ENCODE results near the gene SLC29A1. TPM values are rescaled to one million over a fixed set of nuclear protein-coding genes. Genes with fewer than 3 reads are reported as not detected.

SLC29A1 gene
- total and polyA plus RNA-seq, 4 donors = 19.1 to 42.7 (median 26.4) TPM

- ATAC-seq (ENCODE audit: insufficient read depth, low FRiP score) (no peak), DNase-seq (no peak)
- Histone ChIP-seq H3K36me3 (ENCODE audit: control insufficient read depth in 4 of 4, insufficient read depth in 4 of 4, low read length in 4 of 4) (peaks cover 10 to 21% (median 20%) of the 10 kb centered on the region in 4 donors), H3K27ac (ENCODE audit: low read depth in 1 of 2, low read length in 1 of 2) (peak overlapping the region; percentile 94 to 96), H3K27me3 (ENCODE audit: control insufficient read depth in 3 of 3, insufficient read depth in 3 of 3, low read length in 2 of 3) (no peaks in the 10 kb centered on the region), H3K4me3 (no peak overlapping the region), H3K9me3 (ENCODE audit: control insufficient read depth in 4 of 4, insufficient read depth in 3 of 4, low read length in 3 of 4) (no peaks in the 10 kb centered on the region), H3K9ac (ENCODE audit: insufficient read depth in 1 of 2, low read length in 2 of 2) (no peak overlapping the region), H3K4me1 (ENCODE audit: control insufficient read depth in 5 of 5, insufficient read depth in 5 of 5, low read length in 5 of 5) (peaks cover 7 to 22% (median 11%) of the 10 kb centered on the region in 5 donors)
- TF ChIP-seq CTCF (IDR thresholded peaks at IDR 0.05; ENCODE audit: control extremely low read depth, extremely low read depth) = no peak
- 76 to 87% methylated on average over 12 of the region's 12 CpGs for WGBS, 2 donors
Measured at GRCh38 chr6:44245391-44245911, 22.1 kb downstream of the SLC29A1 start.

GRCh38 chr6:44245912-44246662, 22.7 kb downstream of the SLC29A1 start:
- H3K4me1 ChIP-seq (ENCODE audit: control insufficient read depth in 5 of 5, insufficient read depth in 5 of 5, low read length in 5 of 5) = peaks cover 7 to 22% (median 11%) of the 10 kb centered on the region in 5 donors
- 0 to 1% methylated on average over 59 to 62 of the region's 62 CpGs for whole genome bisulfite sequencing, 2 donors

GRCh38 chr6:44246663-44247337, 23.4 kb downstream of the SLC29A1 start, which contains the start of gene HSP90AB1:
Gene HSP90AB1, plus strand, starts transcription at chr6:44247101. Its CDS starts 1,529 bp downstream, at chr6:44248630.
- 0% methylated on average over 34 of the region's 34 CpGs for WGBS, 2 donors
- H3K27ac ChIP-seq (ENCODE audit: low read depth in 1 of 2, low read length in 1 of 2) = peak within 1 kb of the TSS; percentile 94 to 96

More at GRCh38 chr6:44245912-44246662, 22.7 kb downstream of the SLC29A1 start:
- DNase-seq = peak; percentile 85 to 94 (median 90)
- Histone ChIP-seq H3K27ac (ENCODE audit: low read depth in 1 of 2, low read length in 1 of 2) (peak overlapping the region; percentile 94 to 96), H3K9me3 (ENCODE audit: control insufficient read depth in 4 of 4, insufficient read depth in 3 of 4, low read length in 3 of 4) (no peaks in the 10 kb centered on the region), H3K36me3 (ENCODE audit: control insufficient read depth in 4 of 4, insufficient read depth in 4 of 4, low read length in 4 of 4) (peaks cover 13 to 27% (median 27%) of the 10 kb centered on the region in 4 donors), H3K9ac (ENCODE audit: insufficient read depth in 1 of 2, low read length in 2 of 2) (peak overlapping the region; percentile 88 to 99), H3K4me3 (peak overlapping the region; percentile 80), H3K27me3 (ENCODE audit: control insufficient read depth in 3 of 3, insufficient read depth in 3 of 3, low read length in 2 of 3) (no peaks in the 10 kb centered on the region)
- peak; percentile 82 for ATAC-seq (ENCODE audit: insufficient read depth, low FRiP score)
- TF ChIP-seq CTCF (IDR thresholded peaks at IDR 0.05; ENCODE audit: control extremely low read depth, extremely low read depth) = peak; percentile 8

More at GRCh38 chr6:44246663-44247337, 23.4 kb downstream of the SLC29A1 start, which contains the start of gene HSP90AB1:
- peak; percentile 86 for ATAC-seq (ENCODE audit: insufficient read depth, low FRiP score)
- Histone ChIP-seq H3K4me1 (ENCODE audit: control insufficient read depth in 5 of 5, insufficient read depth in 5 of 5, low read length in 5 of 5) (peaks cover 7 to 22% (median 11%) of the 10 kb centered on the region in 5 donors), H3K9ac (ENCODE audit: insufficient read depth in 1 of 2, low read length in 2 of 2) (peak within 1 kb of the TSS; percentile 90 to 99), H3K9me3 (ENCODE audit: control insufficient read depth in 4 of 4, insufficient read depth in 3 of 4, low read length in 3 of 4) (no peaks in the 10 kb centered on the region), H3K4me3 (peak within 1 kb of the TSS; percentile 80), H3K36me3 (ENCODE audit: control insufficient read depth in 4 of 4, insufficient read depth in 4 of 4, low read length in 4 of 4) (peaks cover 16 to 34% (median 33%) of the 10 kb centered on the region in 4 donors), H3K27me3 (ENCODE audit: control insufficient read depth in 3 of 3, insufficient read depth in 3 of 3, low read length in 2 of 3) (no peaks in the 10 kb centered on the region)
- DNase-seq = peak; percentile 94 to 97 (median 96)
- TF ChIP-seq CTCF (IDR thresholded peaks at IDR 0.05; ENCODE audit: control extremely low read depth, extremely low read depth) = no peak

All from lung (tissue), 12 donors.